GM23338 (cell line): Measurements from ENCODE around the gene SPATA25. TPM values are rescaled to one million over a fixed set of nuclear protein-coding genes. Genes with fewer than 3 reads are reported as not detected.

Experiments used
- ATAC-seq: fragments of 200-7000 bp; cut with Tn5 transposase; 3 replicates; pipeline ENCODE4 v1.9.1; 2020
- DNase-seq: peaks from one replicate; pipeline ENCODE4 v3.0.0-alpha.2; 2015; ENCODE audit warnings: low spot score
- H2AFZ ChIP-seq: fragments of 200-600 bp; sonication (generic); 2 replicates; pipeline ENCODE4 v1.8.0; 2016; ENCODE audit warnings: antibody characterized with exemption, mild to moderate bottlenecking, moderate library complexity
- H3F3A ChIP-seq: fragments of 200-600 bp; sonication (generic); replicated peaks from 2 replicates; pipeline ENCODE4 v1.8.0; 2017; ENCODE audit warnings: antibody characterized with exemption, mixed run types, low read depth
- H3K27ac ChIP-seq: fragments of 200-600 bp; sonication (generic); 2 replicates; pipeline ENCODE4 v1.6.1; 2016; ENCODE audit warnings: low read depth
- H3K27me3 ChIP-seq: fragments of 200-600 bp; sonication (generic); 2 replicates; pipeline ENCODE4 v1.8.0; 2016; ENCODE audit warnings: mild to moderate bottlenecking, mixed run types, moderate library complexity; ENCODE audit not compliant: insufficient read depth
- H3K36me3 ChIP-seq: fragments of 200-600 bp; sonication (generic); 2 replicates; pipeline ENCODE4 v1.8.0; 2016; ENCODE audit warnings: mild to moderate bottlenecking; ENCODE audit not compliant: insufficient read depth
- H3K4me1 ChIP-seq: fragments of 200-600 bp; sonication (generic); 2 replicates; pipeline ENCODE4 v1.8.0; 2016; ENCODE audit warnings: mild to moderate bottlenecking, moderate library complexity; ENCODE audit not compliant: insufficient read depth
- H3K4me2 ChIP-seq: fragments of 200-600 bp; sonication (generic); 2 replicates; pipeline ENCODE4 v1.7.1; 2017; ENCODE audit warnings: mixed run types
- H3K4me3 ChIP-seq: fragments of 200-600 bp; sonication (generic); 2 replicates; pipeline ENCODE4 v1.6.1; 2016; ENCODE audit warnings: mixed run types
- H3K79me2 ChIP-seq: fragments of 200-600 bp; sonication (generic); replicated peaks from 2 replicates; pipeline ENCODE4 v1.8.0; 2017; ENCODE audit warnings: mild to moderate bottlenecking; ENCODE audit not compliant: insufficient read depth
- H3K9me2 ChIP-seq: fragments of 200-600 bp; sonication (generic); 2 replicates; pipeline ENCODE4 v1.8.0; 2017; ENCODE audit not compliant: insufficient read depth
- H4K20me1 ChIP-seq: fragments of 200-600 bp; sonication (generic); replicated peaks from 2 replicates; pipeline ENCODE4 v1.8.0; 2017; ENCODE audit warnings: mild to moderate bottlenecking; ENCODE audit not compliant: insufficient read depth
- H3K27ac Mint-ChIP-seq: 2 replicates; pipeline ENCODE4 v1.8.0; 2020; ENCODE audit warnings: inconsistent platforms, mild to moderate bottlenecking, moderate library complexity, mixed read lengths
- H3K27me3 Mint-ChIP-seq: 3 replicates; pipeline ENCODE4 v1.8.0; 2022; ENCODE audit warnings: low read depth, mild to moderate bottlenecking, moderate library complexity, mixed read lengths, inconsistent platforms; ENCODE audit not compliant: insufficient read depth, poor library complexity
- H3K36me3 Mint-ChIP-seq: 3 replicates; pipeline ENCODE4 v1.8.0; 2021; ENCODE audit warnings: low read depth, mild to moderate bottlenecking, inconsistent platforms, moderate library complexity, mixed read lengths
- H3K4me1 Mint-ChIP-seq: 3 replicates; pipeline ENCODE4 v1.8.0; 2020; ENCODE audit warnings: mild to moderate bottlenecking, inconsistent platforms, mixed read lengths
- H3K4me3 Mint-ChIP-seq: 3 replicates; pipeline ENCODE4 v1.8.0; 2021; ENCODE audit warnings: moderate library complexity, mild to moderate bottlenecking, inconsistent platforms, mixed read lengths
- H3K9me3 Mint-ChIP-seq: 3 replicates; pipeline ENCODE4 v1.8.0; 2020; ENCODE audit warnings: moderate library complexity, mild to moderate bottlenecking, inconsistent platforms, mixed read lengths
- CREB1 ChIP-seq: fragments of 250-450 bp; sonication (Bioruptor Pico); IDR thresholded peaks from 2 replicates; pipeline ENCODE4 v1.5.0; 2020; ENCODE audit warnings: low read depth, mild to moderate bottlenecking, moderate library complexity
- CTCF ChIP-seq, 2 experiments: fragments of 200-600 bp in 1 of 2; sonication (generic) in 1 of 2; conservative IDR thresholded peaks; 2 replicates each; pipeline versions ENCODE4 v1.5.1 to v1.6.1; 2016 to 2017; ENCODE audit warnings: antibody characterized with exemption in 2 of 2, low read depth in 2 of 2, mild to moderate bottlenecking in 2 of 2, moderate library complexity in 1 of 2
- ETS1 ChIP-seq: IDR thresholded peaks from 2 replicates; pipeline ENCODE4 v1.6.1; 2016; ENCODE audit warnings: antibody characterized with exemption
- EZH2 ChIP-seq: fragments of 200-600 bp; sonication (generic); IDR thresholded peaks from one replicate; pipeline ENCODE4 v1.8.0; 2017; ENCODE audit warnings: antibody characterized with exemption, mild to moderate bottlenecking, low read depth; ENCODE audit not compliant: unreplicated experiment
- EZH2phosphoT487 ChIP-seq: fragments of 200-600 bp; sonication (generic); IDR thresholded peaks from one replicate; pipeline ENCODE4 v1.8.1; 2018; ENCODE audit warnings: antibody characterized with exemption; ENCODE audit not compliant: unreplicated experiment
- JUNB ChIP-seq: IDR thresholded peaks from one replicate; pipeline ENCODE4 v1.6.1; 2016; ENCODE audit warnings: antibody characterized with exemption; ENCODE audit not compliant: unreplicated experiment
- NANOG ChIP-seq: IDR thresholded peaks from 2 replicates; pipeline ENCODE4 v1.6.1; 2016; ENCODE audit warnings: antibody characterized with exemption, borderline replicate concordance
- POLR2AphosphoS5 ChIP-seq: IDR thresholded peaks from 2 replicates; pipeline ENCODE4 v1.6.1; 2016; ENCODE audit warnings: antibody characterized with exemption, low read depth
- STAT1 ChIP-seq: IDR thresholded peaks from one replicate; pipeline ENCODE4 v1.6.1; 2016; ENCODE audit warnings: antibody characterized with exemption; ENCODE audit not compliant: unreplicated experiment
- ZNF114 ChIP-seq: fragments of 250-450 bp; sonication (Bioruptor Pico); IDR thresholded peaks from 2 replicates; pipeline ENCODE4 v1.5.0; 2020; ENCODE audit warnings: mild to moderate bottlenecking, moderate library complexity
- ZNF331 ChIP-seq: fragments of 250-450 bp; sonication (Bioruptor Pico); IDR thresholded peaks from 2 replicates; pipeline ENCODE4 v1.5.0; 2020; ENCODE audit warnings: low read depth, mild to moderate bottlenecking, moderate library complexity
- polyA plus RNA-seq: library from polyadenylated mRNA; unstranded; fragments of >200 nt; fragmentation: Nextera tagmentation; extraction: Ambion mirVana; gene quantifications from 2 replicates; pipeline ENCODE4 v1.2.1, GENCODE V29; 2016
- total RNA-seq: library from RNA; depleted of rRNA; stranded (reverse); fragments of >200 nt; shearing (Covaris generic); gene quantifications from 2 replicates; pipeline ENCODE4 v1.2.3, GENCODE V29; 2014
- TF ChIP-seq, protein P1 (sequence below): IDR thresholded peaks from one replicate; pipeline ENCODE4 v1.6.1; 2018; ENCODE audit warnings: antibody characterized with exemption; ENCODE audit not compliant: unreplicated experiment
- TF ChIP-seq, protein P2 (sequence below): fragments of 250-450 bp; sonication (Bioruptor Pico); IDR thresholded peaks from 2 replicates; pipeline ENCODE4 v1.5.0; 2020; ENCODE audit warnings: mild to moderate bottlenecking, moderate library complexity

The SPATA25 gene
- total and polyA plus RNA-seq, 2 experiments from 2014 or later = 7.5 TPM; not detected in 1

DNA sequence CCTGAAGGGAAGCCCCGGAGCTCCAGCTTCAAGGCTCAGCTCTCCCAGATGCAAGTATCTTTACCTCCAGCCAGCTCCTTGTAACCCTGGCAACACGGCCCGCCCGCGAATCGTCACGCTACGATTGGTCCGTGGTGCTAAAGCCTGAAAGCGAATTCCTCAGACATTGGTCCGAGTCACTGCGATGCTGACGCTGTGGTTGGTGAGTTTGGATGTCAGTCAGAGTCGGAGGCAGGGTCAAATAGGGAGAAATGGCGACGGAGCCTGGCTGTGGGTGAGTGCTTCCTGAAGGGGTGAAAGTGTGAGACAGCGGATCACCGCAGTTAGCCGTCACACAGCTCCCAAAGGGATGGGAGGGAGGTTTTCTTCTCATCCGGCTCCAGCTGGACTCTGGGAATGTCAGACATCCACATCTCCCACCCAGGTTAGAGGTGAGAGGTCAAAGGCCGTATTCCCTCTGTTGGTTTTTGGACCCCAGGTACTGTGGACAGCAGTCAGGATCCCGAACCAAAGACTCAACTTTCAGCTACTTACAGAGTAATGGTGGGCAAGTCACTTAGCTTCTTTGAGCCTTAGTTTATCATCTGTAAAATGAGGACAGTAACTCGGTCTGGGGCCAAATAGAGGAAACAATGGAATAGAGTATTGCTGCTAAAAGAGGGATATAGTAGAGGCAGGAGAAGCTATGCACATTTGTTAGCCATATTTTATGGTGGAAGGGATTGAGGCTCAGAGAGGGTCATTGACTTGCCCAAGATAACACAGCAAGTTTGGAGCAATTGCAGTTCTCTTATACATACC lies 6.2 kb downstream of the SPATA25 start, which contains the start of gene ZSWIM1:
Gene ZSWIM1 (plus strand): TSS at position 240 of the 801 bp plus-strand sequence. CDS start 1,366 bp downstream, outside the sequence.
- H3K27ac ChIP-seq = 0 out of 2 replicates have a peak within 1 kb of the TSS, but pooled peaks have one; percentile 1
- ATAC-seq (peak; percentile 99), DNase-seq (peak; percentile 100)
- H3K27ac Mint-ChIP-seq = peak within 1 kb of the TSS; percentile 93
- no peaks in the 10 kb centered on the region for H3K4me1 ChIP-seq
- H3K9me3 Mint-ChIP-seq = no peaks in the 10 kb centered on the region
- H3K9me2 ChIP-seq = no peaks in the 10 kb centered on the region
- peaks cover 14% of the 10 kb centered on the region for H3K79me2 ChIP-seq
- TF ChIP-seq EZH2 (no peak), POLR2AphosphoS5 (peak; percentile 91), EZH2phosphoT487 (no peak), CTCF (conservative IDR thresholded peaks at IDR 0.05; ENCODE audit: low read depth in 2 of 2) (no peak), STAT1 (no peak), CREB1 (CRISPR knock-in tag) (peak; percentile 86), JUNB (no peak), ZNF331 (CRISPR knock-in tag) (no peak), ZNF114 (no peak), ETS1 (no peak), NANOG (no peak)
- TF ChIP-seq, protein P1, sequence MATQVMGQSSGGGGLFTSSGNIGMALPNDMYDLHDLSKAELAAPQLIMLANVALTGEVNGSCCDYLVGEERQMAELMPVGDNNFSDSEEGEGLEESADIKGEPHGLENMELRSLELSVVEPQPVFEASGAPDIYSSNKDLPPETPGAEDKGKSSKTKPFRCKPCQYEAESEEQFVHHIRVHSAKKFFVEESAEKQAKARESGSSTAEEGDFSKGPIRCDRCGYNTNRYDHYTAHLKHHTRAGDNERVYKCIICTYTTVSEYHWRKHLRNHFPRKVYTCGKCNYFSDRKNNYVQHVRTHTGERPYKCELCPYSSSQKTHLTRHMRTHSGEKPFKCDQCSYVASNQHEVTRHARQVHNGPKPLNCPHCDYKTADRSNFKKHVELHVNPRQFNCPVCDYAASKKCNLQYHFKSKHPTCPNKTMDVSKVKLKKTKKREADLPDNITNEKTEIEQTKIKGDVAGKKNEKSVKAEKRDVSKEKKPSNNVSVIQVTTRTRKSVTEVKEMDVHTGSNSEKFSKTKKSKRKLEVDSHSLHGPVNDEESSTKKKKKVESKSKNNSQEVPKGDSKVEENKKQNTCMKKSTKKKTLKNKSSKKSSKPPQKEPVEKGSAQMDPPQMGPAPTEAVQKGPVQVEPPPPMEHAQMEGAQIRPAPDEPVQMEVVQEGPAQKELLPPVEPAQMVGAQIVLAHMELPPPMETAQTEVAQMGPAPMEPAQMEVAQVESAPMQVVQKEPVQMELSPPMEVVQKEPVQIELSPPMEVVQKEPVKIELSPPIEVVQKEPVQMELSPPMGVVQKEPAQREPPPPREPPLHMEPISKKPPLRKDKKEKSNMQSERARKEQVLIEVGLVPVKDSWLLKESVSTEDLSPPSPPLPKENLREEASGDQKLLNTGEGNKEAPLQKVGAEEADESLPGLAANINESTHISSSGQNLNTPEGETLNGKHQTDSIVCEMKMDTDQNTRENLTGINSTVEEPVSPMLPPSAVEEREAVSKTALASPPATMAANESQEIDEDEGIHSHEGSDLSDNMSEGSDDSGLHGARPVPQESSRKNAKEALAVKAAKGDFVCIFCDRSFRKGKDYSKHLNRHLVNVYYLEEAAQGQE = peak; percentile 18
- TF ChIP-seq, protein P2, sequence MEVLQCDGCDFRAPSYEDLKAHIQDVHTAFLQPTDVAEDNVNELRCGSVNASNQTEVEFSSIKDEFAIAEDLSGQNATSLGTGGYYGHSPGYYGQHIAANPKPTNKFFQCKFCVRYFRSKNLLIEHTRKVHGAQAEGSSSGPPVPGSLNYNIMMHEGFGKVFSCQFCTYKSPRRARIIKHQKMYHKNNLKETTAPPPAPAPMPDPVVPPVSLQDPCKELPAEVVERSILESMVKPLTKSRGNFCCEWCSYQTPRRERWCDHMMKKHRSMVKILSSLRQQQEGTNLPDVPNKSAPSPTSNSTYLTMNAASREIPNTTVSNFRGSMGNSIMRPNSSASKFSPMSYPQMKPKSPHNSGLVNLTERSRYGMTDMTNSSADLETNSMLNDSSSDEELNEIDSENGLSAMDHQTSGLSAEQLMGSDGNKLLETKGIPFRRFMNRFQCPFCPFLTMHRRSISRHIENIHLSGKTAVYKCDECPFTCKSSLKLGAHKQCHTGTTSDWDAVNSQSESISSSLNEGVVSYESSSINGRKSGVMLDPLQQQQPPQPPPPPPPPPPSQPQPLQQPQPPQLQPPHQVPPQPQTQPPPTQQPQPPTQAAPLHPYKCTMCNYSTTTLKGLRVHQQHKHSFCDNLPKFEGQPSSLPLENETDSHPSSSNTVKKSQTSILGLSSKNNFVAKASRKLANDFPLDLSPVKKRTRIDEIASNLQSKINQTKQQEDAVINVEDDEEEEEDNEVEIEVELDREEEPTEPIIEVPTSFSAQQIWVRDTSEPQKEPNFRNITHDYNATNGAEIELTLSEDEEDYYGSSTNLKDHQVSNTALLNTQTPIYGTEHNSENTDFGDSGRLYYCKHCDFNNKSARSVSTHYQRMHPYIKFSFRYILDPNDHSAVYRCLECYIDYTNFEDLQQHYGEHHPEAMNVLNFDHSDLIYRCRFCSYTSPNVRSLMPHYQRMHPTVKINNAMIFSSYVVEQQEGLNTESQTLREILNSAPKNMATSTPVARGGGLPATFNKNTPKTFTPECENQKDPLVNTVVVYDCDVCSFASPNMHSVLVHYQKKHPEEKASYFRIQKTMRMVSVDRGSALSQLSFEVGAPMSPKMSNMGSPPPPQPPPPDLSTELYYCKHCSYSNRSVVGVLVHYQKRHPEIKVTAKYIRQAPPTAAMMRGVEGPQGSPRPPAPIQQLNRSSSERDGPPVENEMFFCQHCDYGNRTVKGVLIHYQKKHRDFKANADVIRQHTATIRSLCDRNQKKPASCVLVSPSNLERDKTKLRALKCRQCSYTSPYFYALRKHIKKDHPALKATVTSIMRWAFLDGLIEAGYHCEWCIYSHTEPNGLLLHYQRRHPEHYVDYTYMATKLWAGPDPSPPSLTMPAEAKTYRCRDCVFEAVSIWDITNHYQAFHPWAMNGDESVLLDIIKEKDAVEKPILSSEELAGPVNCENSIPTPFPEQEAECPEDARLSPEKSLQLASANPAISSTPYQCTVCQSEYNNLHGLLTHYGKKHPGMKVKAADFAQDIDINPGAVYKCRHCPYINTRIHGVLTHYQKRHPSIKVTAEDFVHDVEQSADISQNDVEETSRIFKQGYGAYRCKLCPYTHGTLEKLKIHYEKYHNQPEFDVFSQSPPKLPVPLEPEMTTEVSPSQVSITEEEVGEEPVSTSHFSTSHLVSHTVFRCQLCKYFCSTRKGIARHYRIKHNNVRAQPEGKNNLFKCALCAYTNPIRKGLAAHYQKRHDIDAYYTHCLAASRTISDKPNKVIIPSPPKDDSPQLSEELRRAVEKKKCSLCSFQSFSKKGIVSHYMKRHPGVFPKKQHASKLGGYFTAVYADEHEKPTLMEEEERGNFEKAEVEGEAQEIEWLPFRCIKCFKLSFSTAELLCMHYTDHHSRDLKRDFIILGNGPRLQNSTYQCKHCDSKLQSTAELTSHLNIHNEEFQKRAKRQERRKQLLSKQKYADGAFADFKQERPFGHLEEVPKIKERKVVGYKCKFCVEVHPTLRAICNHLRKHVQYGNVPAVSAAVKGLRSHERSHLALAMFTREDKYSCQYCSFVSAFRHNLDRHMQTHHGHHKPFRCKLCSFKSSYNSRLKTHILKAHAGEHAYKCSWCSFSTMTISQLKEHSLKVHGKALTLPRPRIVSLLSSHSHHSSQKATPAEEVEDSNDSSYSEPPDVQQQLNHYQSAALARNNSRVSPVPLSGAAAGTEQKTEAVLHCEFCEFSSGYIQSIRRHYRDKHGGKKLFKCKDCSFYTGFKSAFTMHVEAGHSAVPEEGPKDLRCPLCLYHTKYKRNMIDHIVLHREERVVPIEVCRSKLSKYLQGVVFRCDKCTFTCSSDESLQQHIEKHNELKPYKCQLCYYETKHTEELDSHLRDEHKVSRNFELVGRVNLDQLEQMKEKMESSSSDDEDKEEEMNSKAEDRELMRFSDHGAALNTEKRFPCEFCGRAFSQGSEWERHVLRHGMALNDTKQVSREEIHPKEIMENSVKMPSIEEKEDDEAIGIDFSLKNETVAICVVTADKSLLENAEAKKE = no peak
- H3K27me3 ChIP-seq = no peaks in the 10 kb centered on the region
- H3K4me3 ChIP-seq = peak within 1 kb of the TSS; percentile 69
- peak within 1 kb of the TSS; percentile 90 for H3K4me2 ChIP-seq
- peaks cover 8% of the 10 kb centered on the region for H3K4me1 Mint-ChIP-seq
- H3K36me3 Mint-ChIP-seq = peaks cover 29% of the 10 kb centered on the region
- peak within 1 kb of the TSS; percentile 95 for H3K4me3 Mint-ChIP-seq
- no peak within 1 kb of the TSS for H2AFZ ChIP-seq
- H3F3A ChIP-seq = no peaks in the 10 kb centered on the region
- no peaks in the 10 kb centered on the region for H3K36me3 ChIP-seq
- H3K27me3 Mint-ChIP-seq = peaks cover 2% of the 10 kb centered on the region
- peaks cover 11% of the 10 kb centered on the region for H4K20me1 ChIP-seq
